Parathyroid adenoma (tissue), 2 donors: ENCODE results near the gene CCDC120.

ENCODE experiments used
- H2AFZ ChIP-seq: fragments of 300-600 bp; sonication (generic); one replicate; pipeline ENCODE4 v1.7.0; 2017; ENCODE audit warnings: antibody characterized with exemption, mild to moderate bottlenecking
- H3K27ac ChIP-seq: fragments of 300-600 bp; sonication (generic); one replicate; pipeline ENCODE4 v1.7.0; 2017
- H3K27me3 ChIP-seq: fragments of 300-600 bp; sonication (generic); one replicate; pipeline ENCODE4 v1.7.0; 2017; ENCODE audit warnings: low read length; ENCODE audit not compliant: control insufficient read depth, insufficient read depth
- H3K36me3 ChIP-seq: fragments of 300-600 bp; sonication (generic); one replicate; pipeline ENCODE4 v1.7.0; 2017; ENCODE audit warnings: low read length; ENCODE audit not compliant: control insufficient read depth, insufficient read depth
- H3K4me1 ChIP-seq: fragments of 300-600 bp; sonication (generic); one replicate; pipeline ENCODE4 v1.7.0; 2017; ENCODE audit warnings: control low read depth
- H3K4me2 ChIP-seq: fragments of 300-600 bp; sonication (generic); one replicate; pipeline ENCODE4 v1.7.0; 2017; ENCODE audit warnings: low read length
- H3K4me3 ChIP-seq: fragments of 300-600 bp; sonication (generic); one replicate; pipeline ENCODE4 v1.7.0; 2017; ENCODE audit warnings: low read depth, low read length
- H3K79me2 ChIP-seq: fragments of 300-600 bp; sonication (generic); one replicate; pipeline ENCODE4 v1.7.0; 2017; ENCODE audit warnings: control low read depth
- H3K9ac ChIP-seq: fragments of 300-600 bp; sonication (generic); one replicate; pipeline ENCODE4 v1.7.0; 2017; ENCODE audit warnings: mild to moderate bottlenecking
- H3K9me3 ChIP-seq: fragments of 300-600 bp; sonication (generic); one replicate; pipeline ENCODE4 v1.7.0; 2017; ENCODE audit warnings: low read length; ENCODE audit not compliant: control insufficient read depth
- CTCF ChIP-seq: fragments of 300-600 bp; sonication (generic); IDR thresholded peaks from one replicate; pipeline ENCODE4 v1.7.0; 2017; ENCODE audit warnings: antibody characterized with exemption, mild to moderate bottlenecking
- donor health status: primary hyperparathyroidism.

The CCDC120 gene

GRCh38 chrX:49077941-49078340 is 19.1 kb downstream of the CCDC120 start:
- H3K79me2 ChIP-seq: no peaks in the 10 kb centered on the region
- TF ChIP-seq CTCF: no peak

GRCh38 chrX:49079489-49080428 is 21.0 kb downstream of the CCDC120 start, which contains the start of gene WDR45:
Gene WDR45 (minus strand): TSS chrX:49079887. CDS start chrX:49078095, 1,792 bp downstream.
- H2AFZ ChIP-seq: peak within 1 kb of the TSS; percentile 81
- no peak for TF ChIP-seq CTCF
- peak within 1 kb of the TSS; percentile 89 for H3K4me3 ChIP-seq
- peak within 1 kb of the TSS; percentile 91 for H3K27ac ChIP-seq
- H3K9ac ChIP-seq: peak within 1 kb of the TSS; percentile 23
- H3K79me2 ChIP-seq: no peaks in the 10 kb centered on the region
- H3K36me3 ChIP-seq: no peaks in the 10 kb centered on the region
- H3K4me1 ChIP-seq: no peaks in the 10 kb centered on the region
- peak within 1 kb of the TSS; percentile 77 for H3K4me2 ChIP-seq
- H3K9me3 ChIP-seq: no peaks in the 10 kb centered on the region
- no peaks in the 10 kb centered on the region for H3K27me3 ChIP-seq

More at GRCh38 chrX:49077941-49078340, 19.1 kb downstream of the CCDC120 start:
- H3K27me3 ChIP-seq: no peaks in the 10 kb centered on the region
- H3K36me3 ChIP-seq: no peaks in the 10 kb centered on the region
- H3K27ac ChIP-seq: no peak overlapping the region
- peaks cover 2% of the 10 kb centered on the region for H3K4me1 ChIP-seq
- no peak overlapping the region for H3K4me3 ChIP-seq
- no peak overlapping the region for H3K4me2 ChIP-seq
- no peak overlapping the region for H2AFZ ChIP-seq
- H3K9ac ChIP-seq: no peak overlapping the region
- no peaks in the 10 kb centered on the region for H3K9me3 ChIP-seq

GRCh38 chrX:49082271-49082871 is 23.6 kb downstream of the CCDC120 start:
- Histone ChIP-seq H3K27me3 (no peaks in the 10 kb centered on the region), H2AFZ (no peak overlapping the region), H3K4me1 (no peaks in the 10 kb centered on the region), H3K4me3 (no peak overlapping the region), H3K36me3 (no peaks in the 10 kb centered on the region), H3K9me3 (no peaks in the 10 kb centered on the region), H3K9ac (no peak overlapping the region), H3K4me2 (no peak overlapping the region), H3K27ac (no peak overlapping the region), H3K79me2 (no peaks in the 10 kb centered on the region)
- TF ChIP-seq CTCF: no peak

GRCh38 chrX:49089553-49089952 is 30.8 kb downstream of the CCDC120 start:
- Histone ChIP-seq H3K27ac (no peak overlapping the region), H2AFZ (no peak overlapping the region), H3K4me1 (no peaks in the 10 kb centered on the region), H3K79me2 (no peaks in the 10 kb centered on the region), H3K36me3 (no peaks in the 10 kb centered on the region), H3K9ac (no peak overlapping the region), H3K4me3 (no peak overlapping the region), H3K9me3 (no peaks in the 10 kb centered on the region), H3K4me2 (no peak overlapping the region), H3K27me3 (no peaks in the 10 kb centered on the region)
- TF ChIP-seq CTCF: no peak
